Measurements from ENCODE around the gene SPZ1. TPM values are rescaled to one million over a fixed set of nuclear protein-coding genes. Genes with fewer than 3 reads are reported as not detected.
"Not testable (repeated sequence)": the region's sequence is repeated elsewhere in the genome, so short reads cannot be mapped to it uniquely, and the experiment has no call there.

The SPZ1 gene
- total RNA-seq, 1 donor from 2014 or later, result not detected

- no peak for DNase-seq (ENCODE audit: low read depth)
- no peak for TF ChIP-seq CTCF (conservative IDR thresholded peaks at IDR 0.05; ENCODE audit: low read depth, low read length)
- H3K4me3 ChIP-seq (ENCODE audit: low read depth, low read length), result no peak overlapping the region
Measured at GRCh38 chr5:80288177-80288576, 31.6 kb upstream of the SPZ1 start.

GRCh38 chr5:80289320-80289719 is 30.5 kb upstream of the SPZ1 start:
- no peak for TF ChIP-seq CTCF (conservative IDR thresholded peaks at IDR 0.05; ENCODE audit: low read depth, low read length)
- DNase-seq (ENCODE audit: low read depth), result no peak
- no peak overlapping the region for H3K4me3 ChIP-seq (ENCODE audit: low read depth, low read length)

- DNase-seq (ENCODE audit: low read depth), result no peak
- TF ChIP-seq CTCF (conservative IDR thresholded peaks at IDR 0.05; ENCODE audit: low read depth, low read length), result no peak
Measured at GRCh38 chr5:80291761-80292160, 28.0 kb upstream of the SPZ1 start.

GRCh38 chr5:80296121-80296520 is 23.7 kb upstream of the SPZ1 start:
- no peak overlapping the region for H3K4me3 ChIP-seq (ENCODE audit: low read depth, low read length)
- DNase-seq (ENCODE audit: low read depth), result no peak
- TF ChIP-seq CTCF (conservative IDR thresholded peaks at IDR 0.05; ENCODE audit: low read depth, low read length), result no peak

More at GRCh38 chr5:80291761-80292160, 28.0 kb upstream of the SPZ1 start:
- H3K4me3 ChIP-seq (ENCODE audit: low read depth, low read length), result no peak overlapping the region

- DNase-seq (ENCODE audit: low read depth), result no peak
- TF ChIP-seq CTCF (conservative IDR thresholded peaks at IDR 0.05; ENCODE audit: low read depth, low read length), result no peak
- no peak overlapping the region for H3K4me3 ChIP-seq (ENCODE audit: low read depth, low read length)
Measured at GRCh38 chr5:80299601-80300000, 20.2 kb upstream of the SPZ1 start.

- no peak overlapping the region for H3K4me3 ChIP-seq (ENCODE audit: low read depth, low read length)
- TF ChIP-seq CTCF (conservative IDR thresholded peaks at IDR 0.05; ENCODE audit: low read depth, low read length), result no peak
- DNase-seq (ENCODE audit: low read depth), result no peak
Measured at GRCh38 chr5:80300125-80300524, 19.7 kb upstream of the SPZ1 start.

GRCh38 chr5:80300796-80301195 is 19.0 kb upstream of the SPZ1 start:
- not testable (repeated sequence) for H3K4me3 ChIP-seq (ENCODE audit: low read depth, low read length); DNase-seq (ENCODE audit: low read depth)

GRCh38 chr5:80301342-80301741 is 18.5 kb upstream of the SPZ1 start:
- DNase-seq (ENCODE audit: low read depth); H3K4me3 ChIP-seq (ENCODE audit: low read depth, low read length): not testable (repeated sequence)

Data from epithelial cell of proximal tubule (primary cell).